ENCODE results near the gene TRO. TPM values are rescaled to one million over a fixed set of nuclear protein-coding genes. Genes with fewer than 3 reads are reported as not detected.

TRO gene
- total and polyA plus RNA-seq, 4 donors, result 1.3 to 35.4 (median 17.3) TPM

Other genes starting within 250 kb of the TRO start
- gene ITIH6, start 122.6 kb upstream of the TRO start, total RNA-seq, result not detected
- gene ITIH6, start 122.6 kb upstream of the TRO start, polyA plus RNA-seq, result not detected
- gene MAGED2, start 113.1 kb upstream of the TRO start, total RNA-seq, result 100 to 1,000 TPM; 161 to 174 TPM
- gene MAGED2, start 113.1 kb upstream of the TRO start, polyA plus RNA-seq, result 100 to 1,000 TPM in 1 of 2 donors, 10 to 100 TPM in 1; 80.1 to 247 TPM
- under 1 TPM; 0.30 to 0.39 TPM for gene PFKFB1, start 73.4 kb downstream of the TRO start, total RNA-seq
- not detected for gene PFKFB1, start 73.4 kb downstream of the TRO start, polyA plus RNA-seq
- gene APEX2, start 79.5 kb downstream of the TRO start, total RNA-seq, result 10 to 100 TPM in 1 of 2 donors, 1 to 10 TPM in 1; 9.9 to 10.1 TPM
- gene APEX2, start 79.5 kb downstream of the TRO start, polyA plus RNA-seq, result 1 to 10 TPM; 6.0 to 6.6 TPM
- 10 to 100 TPM in 1 of 2 donors, 1 to 10 TPM in 1; 2.5 to 10.4 TPM for gene ALAS2, start 110.2 kb downstream of the TRO start, total RNA-seq
- gene ALAS2, start 110.2 kb downstream of the TRO start, polyA plus RNA-seq, result not detected
- not detected for gene PAGE2B, start 154.2 kb downstream of the TRO start, total RNA-seq
- not detected for gene PAGE2B, start 154.2 kb downstream of the TRO start, polyA plus RNA-seq
- gene PAGE2, start 168.2 kb downstream of the TRO start, total RNA-seq, result not detected
- not detected for gene PAGE2, start 168.2 kb downstream of the TRO start, polyA plus RNA-seq